ENCODE results near the gene GNG2. TPM values are rescaled to one million over a fixed set of nuclear protein-coding genes. Genes with fewer than 3 reads are reported as not detected.

The GNG2 gene
- total RNA-seq, 2 donors from 2014 or later = 47.9 to 51.6 TPM

GRCh38 chr14:51836417-51836816 is 24.0 kb upstream of the GNG2 start:
- no peaks in the 10 kb centered on the region for H3K36me3 ChIP-seq (ENCODE audit: control insufficient read depth, insufficient read depth, low read length)
- Mint-ChIP-seq H3K27ac (no peak overlapping the region), H3K4me3 (no peak overlapping the region), H3K4me1 (peaks cover 18% of the 10 kb centered on the region), H3K9me3 (peaks cover 5% of the 10 kb centered on the region), H3K27me3 (ENCODE audit: insufficient read depth) (peaks cover 3% of the 10 kb centered on the region), H3K36me3 (ENCODE audit: low read depth) (no peaks in the 10 kb centered on the region)
- no peak overlapping the region for H3K27ac ChIP-seq (ENCODE audit: low read depth, low read length)
- H3K9me3 ChIP-seq (ENCODE audit: control insufficient read depth, low read length) = peaks cover 11% of the 10 kb centered on the region
- TF ChIP-seq CTCF (conservative IDR thresholded peaks at IDR 0.05) = no peak
- H3K4me3 ChIP-seq (ENCODE audit: low read length) = no peak overlapping the region
- H3K4me1 ChIP-seq (ENCODE audit: control insufficient read depth, insufficient read depth, low read length) = peaks cover 7% of the 10 kb centered on the region
- H3K9ac ChIP-seq (ENCODE audit: extremely low read depth, low read length, poor library complexity, severe bottlenecking) = no peak overlapping the region
- DNase-seq = no peak
- H3K27me3 ChIP-seq (ENCODE audit: control insufficient read depth, insufficient read depth, low read length, poor library complexity, severe bottlenecking) = no peaks in the 10 kb centered on the region

GRCh38 chr14:51844081-51844881 is 16.1 kb upstream of the GNG2 start:
- no peak overlapping the region for H3K4me3 Mint-ChIP-seq
- TF ChIP-seq CTCF (conservative IDR thresholded peaks at IDR 0.05) = no peak
- H3K27me3 Mint-ChIP-seq (ENCODE audit: insufficient read depth) = peaks cover 3% of the 10 kb centered on the region
- H3K4me3 ChIP-seq (ENCODE audit: low read length) = no peak overlapping the region
- no peak overlapping the region for H3K27ac ChIP-seq (ENCODE audit: low read depth, low read length)
- H3K9me3 Mint-ChIP-seq = no peaks in the 10 kb centered on the region
- WGBS, 2 experiments (ENCODE audit: insufficient coverage in 1 of 2, insufficient read length in 1 of 2) = 88 to 89% methylated on average over 1 to 6 of the region's 6 CpGs
- H3K36me3 ChIP-seq (ENCODE audit: control insufficient read depth, insufficient read depth, low read length) = no peaks in the 10 kb centered on the region
- H3K9me3 ChIP-seq (ENCODE audit: control insufficient read depth, low read length) = no peaks in the 10 kb centered on the region
- no peak overlapping the region for H3K9ac ChIP-seq (ENCODE audit: extremely low read depth, low read length, poor library complexity, severe bottlenecking)
- no peak overlapping the region for H3K27ac Mint-ChIP-seq
- H3K4me1 Mint-ChIP-seq = peaks cover 14% of the 10 kb centered on the region
- H3K27me3 ChIP-seq (ENCODE audit: control insufficient read depth, insufficient read depth, low read length, poor library complexity, severe bottlenecking) = no peaks in the 10 kb centered on the region
- DNase-seq = no peak
- no peaks in the 10 kb centered on the region for H3K36me3 Mint-ChIP-seq (ENCODE audit: low read depth)
- H3K4me1 ChIP-seq (ENCODE audit: control insufficient read depth, insufficient read depth, low read length) = peaks cover 5% of the 10 kb centered on the region

GRCh38 chr14:51845811-51846210 is 14.6 kb upstream of the GNG2 start:
- no peak for DNase-seq
- no peak for TF ChIP-seq CTCF (conservative IDR thresholded peaks at IDR 0.05)
- H3K36me3 Mint-ChIP-seq (ENCODE audit: low read depth) = no peaks in the 10 kb centered on the region
- Histone ChIP-seq H3K36me3 (ENCODE audit: control insufficient read depth, insufficient read depth, low read length) (no peaks in the 10 kb centered on the region), H3K27me3 (ENCODE audit: control insufficient read depth, insufficient read depth, low read length, poor library complexity, severe bottlenecking) (no peaks in the 10 kb centered on the region), H3K4me3 (ENCODE audit: low read length) (no peak overlapping the region), H3K4me1 (ENCODE audit: control insufficient read depth, insufficient read depth, low read length) (peaks cover 3% of the 10 kb centered on the region), H3K9me3 (ENCODE audit: control insufficient read depth, low read length) (no peaks in the 10 kb centered on the region), H3K27ac (ENCODE audit: low read depth, low read length) (no peak overlapping the region), H3K9ac (ENCODE audit: extremely low read depth, low read length, poor library complexity, severe bottlenecking) (no peak overlapping the region)
- H3K27me3 Mint-ChIP-seq (ENCODE audit: insufficient read depth) = no peaks in the 10 kb centered on the region
- no peak overlapping the region for H3K27ac Mint-ChIP-seq
- H3K4me1 Mint-ChIP-seq = peaks cover 11% of the 10 kb centered on the region
- 87 to 94% methylated on average over 3 of the region's 3 CpGs for WGBS, 2 experiments (ENCODE audit: insufficient coverage in 1 of 2, insufficient read length in 1 of 2)
- no peaks in the 10 kb centered on the region for H3K9me3 Mint-ChIP-seq
- no peak overlapping the region for H3K4me3 Mint-ChIP-seq
